Measurements from ENCODE around the gene LRRC71.

GRCh38 chr1:156911577-156912298 is 8.7 kb upstream of the LRRC71 start:
- TF ChIP-seq CTCF (IDR thresholded peaks at IDR 0.05 in 2 of 3, conservative IDR thresholded peaks at IDR 0.05 in 1 of 3; ENCODE audit: control insufficient read depth in 2 of 3, extremely low read depth in 1 of 3, insufficient read depth in 1 of 3, low read depth in 3 of 3, low read length in 3 of 3) (no peak), CHD1 (IDR thresholded peaks at IDR 0.05; ENCODE audit: low read depth, low read length) (no peak), POLR2A (IDR thresholded peaks at IDR 0.05; ENCODE audit: low read depth, low read length) (no peak), EZH2 (IDR thresholded peaks at IDR 0.05; ENCODE audit: borderline replicate concordance, control insufficient read depth, low read depth, low read length) (no peak), POLR2AphosphoS5 (IDR thresholded peaks at IDR 0.05; ENCODE audit: low read length) (no peak), MAX (IDR thresholded peaks at IDR 0.05; ENCODE audit: low read depth, low read length) (no peak), BACH1 (IDR thresholded peaks at IDR 0.05; ENCODE audit: borderline replicate concordance) (no peak), ZNF24 (IDR thresholded peaks at IDR 0.05) (no peak), BRCA1 (IDR thresholded peaks at IDR 0.05; ENCODE audit: low read depth, low read length) (no peak)
- TF ChIP-seq, protein P1, sequence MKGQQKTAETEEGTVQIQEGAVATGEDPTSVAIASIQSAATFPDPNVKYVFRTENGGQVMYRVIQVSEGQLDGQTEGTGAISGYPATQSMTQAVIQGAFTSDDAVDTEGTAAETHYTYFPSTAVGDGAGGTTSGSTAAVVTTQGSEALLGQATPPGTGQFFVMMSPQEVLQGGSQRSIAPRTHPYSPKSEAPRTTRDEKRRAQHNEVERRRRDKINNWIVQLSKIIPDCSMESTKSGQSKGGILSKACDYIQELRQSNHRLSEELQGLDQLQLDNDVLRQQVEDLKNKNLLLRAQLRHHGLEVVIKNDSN (IDR thresholded peaks at IDR 0.05; ENCODE audit: borderline replicate concordance, extremely low read length, insufficient read depth, low read depth, low read length) = no peak

Data from GM12878 (cell line).